Activated naive CD4-positive, alpha-beta T cell (primary cell): Measurements from ENCODE around the gene HOXB5.

Experiments
- DNase-seq, 4 experiments: peaks; one replicate each; lab custom pipeline; 2025; lab: John Stamatoyannopoulos, UW

Gene HOXB5

DNA sequence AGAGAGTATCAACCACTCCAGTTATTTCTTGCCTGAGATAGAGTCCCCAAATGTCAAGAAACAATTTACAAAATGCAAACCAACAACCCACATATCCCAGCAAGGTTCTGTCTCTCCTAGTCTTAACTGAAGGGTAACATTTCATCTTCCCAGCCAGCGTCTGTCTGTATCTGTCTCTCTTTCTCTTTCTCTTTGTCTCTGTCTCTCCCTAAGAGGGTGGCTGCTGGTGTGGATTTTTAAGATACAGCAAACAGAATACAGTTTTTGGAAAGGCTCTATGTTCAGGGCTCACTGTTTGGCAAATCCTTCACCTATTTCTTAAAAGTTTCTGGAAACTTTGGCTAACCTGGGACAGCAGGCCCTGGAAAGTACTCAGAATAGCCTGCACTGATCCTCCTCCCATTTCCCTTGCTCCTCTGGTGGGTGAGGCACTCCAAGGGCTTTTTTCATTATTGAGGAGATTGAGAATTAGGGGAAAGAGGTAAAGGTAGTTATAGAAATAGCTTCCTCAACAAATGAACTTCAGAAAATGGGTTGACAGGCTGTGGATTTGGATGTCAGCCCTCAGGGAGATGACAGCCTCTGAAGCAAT is 21.7 kb downstream of the HOXB5 start:
- no peak for DNase-seq

DNA sequence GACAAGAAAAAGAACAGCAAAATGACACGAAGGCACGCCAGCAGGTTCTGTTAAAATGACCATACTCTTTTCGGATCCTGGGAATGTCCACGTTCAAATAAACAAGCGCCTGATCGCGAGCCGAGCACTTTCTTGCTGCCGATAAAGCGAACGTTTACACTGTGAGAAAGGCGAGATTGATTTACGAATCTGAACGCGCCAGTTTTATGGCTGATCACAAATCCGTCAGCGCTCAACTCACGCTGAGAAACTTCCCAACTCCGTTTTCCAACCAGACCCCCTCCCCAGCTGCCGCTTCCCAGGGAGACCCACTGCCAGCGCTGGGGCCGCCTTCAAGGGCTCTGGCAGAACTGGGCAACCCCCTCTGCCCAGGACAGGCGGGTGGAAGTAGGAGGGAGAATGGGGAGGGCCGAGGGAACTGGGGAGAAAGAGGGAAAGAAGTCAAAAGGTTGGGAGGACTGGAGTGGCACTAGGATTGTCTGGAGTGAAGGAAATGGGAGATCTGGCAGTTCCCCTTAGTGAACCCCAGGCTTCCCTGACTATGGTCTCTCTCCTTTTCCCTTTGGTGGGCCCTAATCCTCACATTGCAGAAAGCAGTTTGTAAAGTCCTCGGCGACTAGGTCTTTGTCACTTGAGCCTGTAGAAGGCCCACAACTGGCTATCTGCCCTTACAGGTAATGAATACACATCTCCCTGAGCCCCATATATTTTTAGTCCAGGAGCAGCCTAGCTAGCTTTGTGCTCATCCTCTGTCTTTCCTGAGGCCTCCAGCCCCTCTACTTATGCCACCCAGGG is 22.4 kb downstream of the HOXB5 start:
- DNase-seq, result no peak

DNA sequence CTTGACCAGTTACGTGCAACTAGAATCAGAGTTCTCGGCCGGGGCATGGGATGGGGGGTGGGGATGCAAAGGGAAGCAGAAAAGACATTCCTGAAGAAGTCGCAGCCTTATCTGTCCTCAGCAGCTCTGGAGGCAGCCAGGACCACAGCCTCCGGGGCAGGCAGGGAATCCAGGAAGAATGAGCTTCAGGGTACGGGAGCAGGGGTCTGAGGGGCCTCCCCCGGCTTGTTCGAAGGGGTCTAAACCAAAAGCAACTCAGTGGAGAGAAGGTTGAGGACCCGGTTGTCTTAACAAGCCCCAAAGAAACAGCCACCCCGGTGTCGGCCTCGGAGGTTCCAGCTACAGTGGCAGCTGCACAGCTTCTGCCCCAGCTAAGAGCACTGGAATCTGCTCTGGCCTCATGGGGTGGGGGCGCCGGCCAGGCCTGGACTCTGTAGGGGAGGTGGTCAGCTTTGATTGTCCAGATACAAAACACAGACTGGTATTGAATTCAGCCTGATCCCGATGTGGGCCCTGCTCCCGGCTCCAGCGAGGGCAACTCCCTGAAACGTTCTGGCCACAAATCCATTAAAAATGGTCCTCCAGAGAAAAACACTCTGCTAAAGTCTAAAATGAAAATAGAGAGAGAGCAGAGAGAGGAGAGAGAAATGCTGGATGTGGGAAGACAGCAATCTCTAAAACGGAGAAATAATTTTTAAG is 23.1 kb downstream of the HOXB5 start:
- no peak for DNase-seq

DNA sequence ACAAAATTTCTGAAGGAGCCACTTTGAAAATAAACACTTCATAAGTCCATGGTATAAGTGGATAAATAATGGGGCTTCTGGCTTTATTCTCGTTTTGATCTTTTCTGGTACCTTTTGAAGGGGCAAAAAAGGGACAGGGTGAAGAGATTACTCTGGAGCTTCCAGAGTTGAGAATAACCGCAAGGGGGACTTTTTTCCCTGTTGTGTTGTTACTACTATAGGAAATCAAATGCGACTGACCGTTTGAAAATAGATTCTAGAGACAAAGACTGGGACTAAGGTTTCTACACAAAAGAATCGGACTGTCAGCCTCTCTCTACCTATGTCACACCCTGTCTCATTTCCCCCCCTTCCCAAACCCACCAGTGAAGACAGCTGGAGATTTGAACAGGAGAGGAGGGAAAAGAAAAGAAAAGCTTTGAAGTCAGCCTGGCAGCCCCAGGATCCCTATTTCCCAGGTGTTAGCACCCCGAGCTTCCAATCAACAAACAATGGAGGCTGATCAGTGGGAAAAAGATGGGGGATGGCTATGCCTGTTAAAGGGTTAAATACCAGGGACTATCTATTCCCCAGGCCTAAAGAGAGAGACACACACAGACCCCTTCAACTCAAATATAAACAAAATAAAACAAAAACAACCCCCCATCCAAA is 23.8 kb downstream of the HOXB5 start:
- DNase-seq, result no peak

DNA sequence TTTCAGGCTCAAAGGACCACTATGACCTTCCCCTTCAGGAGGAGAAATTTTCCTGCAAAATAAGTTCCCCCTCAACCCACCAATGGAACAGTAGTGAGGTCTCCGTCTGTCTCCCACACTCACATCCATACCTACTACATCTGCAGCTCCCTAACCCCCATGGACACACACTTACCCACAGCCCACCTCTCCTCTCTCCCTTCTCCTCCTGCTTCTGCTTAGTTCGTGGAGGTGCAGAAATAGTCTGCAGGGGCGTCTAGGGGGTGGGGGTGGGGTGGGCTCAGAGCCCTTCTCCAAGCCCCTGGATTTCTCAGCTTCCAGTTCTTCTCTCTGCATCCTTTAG is 24.4 kb downstream of the HOXB5 start:
- no peak for DNase-seq

DNA sequence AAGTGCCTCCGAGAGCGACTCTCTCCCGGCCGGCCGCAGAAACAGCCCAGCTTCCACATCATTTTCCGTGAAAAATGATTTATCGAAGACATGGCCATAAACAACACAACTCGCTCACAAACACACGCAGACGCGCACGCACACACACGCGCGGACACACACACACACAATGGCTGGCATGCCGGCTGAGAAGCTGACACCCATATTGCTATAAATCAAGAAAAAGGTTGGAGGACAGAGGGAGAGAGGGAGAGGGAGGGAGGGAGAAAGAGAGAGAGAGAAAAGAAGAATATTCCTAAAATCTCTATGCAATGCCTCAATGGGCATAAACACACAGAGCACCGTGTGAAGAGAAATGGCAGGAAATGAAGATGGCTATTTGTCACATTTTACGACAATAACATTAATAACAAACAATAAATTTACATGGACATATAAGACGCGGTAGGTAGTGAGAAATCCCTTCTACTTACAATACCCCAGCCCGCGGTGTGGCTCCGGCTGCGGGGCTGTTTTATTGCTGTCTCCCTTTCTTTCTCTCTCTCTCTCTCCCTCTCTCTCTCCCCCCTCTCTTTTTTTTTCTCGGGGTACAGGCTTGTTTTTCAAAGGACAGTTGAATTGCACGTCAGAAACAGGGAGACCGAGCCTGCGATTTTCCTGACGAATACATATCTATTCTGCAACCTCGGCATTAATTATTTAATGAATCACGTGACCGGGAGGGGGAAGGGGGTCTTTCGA is 24.9 kb downstream of the HOXB5 start:
- no peak for DNase-seq

DNA sequence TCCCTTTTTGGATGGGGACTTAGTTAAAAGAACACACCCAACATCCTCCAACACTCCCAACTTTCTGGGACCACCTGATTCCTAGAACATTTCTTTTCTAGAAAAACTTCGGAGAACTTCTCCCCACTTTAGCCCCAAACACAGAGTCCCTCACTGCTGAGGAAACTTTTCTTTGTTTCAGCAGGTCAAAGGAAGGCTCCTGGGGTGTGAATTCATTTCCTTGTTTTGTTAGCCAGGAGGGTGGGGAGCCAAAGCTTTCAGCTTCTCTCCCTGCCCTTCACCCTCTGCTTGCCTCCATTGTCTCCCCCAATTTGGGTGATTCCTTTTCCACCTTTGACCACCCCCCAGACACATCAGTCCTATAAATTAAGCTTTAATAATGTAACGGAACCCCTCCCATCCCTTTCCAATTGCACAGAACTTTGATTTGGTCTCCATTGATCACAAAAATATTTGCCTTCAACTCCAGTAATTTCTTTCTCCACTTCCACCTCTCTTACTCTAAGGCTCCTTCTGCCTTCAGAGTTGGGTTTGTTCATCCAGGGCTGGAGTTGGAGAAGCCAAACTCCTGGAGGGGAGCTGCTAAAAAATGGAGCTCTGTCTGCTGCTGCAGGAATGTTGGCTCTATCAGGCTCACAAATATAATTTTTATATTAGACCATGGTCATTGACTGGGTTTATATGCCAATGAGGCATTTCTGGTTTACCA is 25.8 kb downstream of the HOXB5 start:
- no peak for DNase-seq

DNA sequence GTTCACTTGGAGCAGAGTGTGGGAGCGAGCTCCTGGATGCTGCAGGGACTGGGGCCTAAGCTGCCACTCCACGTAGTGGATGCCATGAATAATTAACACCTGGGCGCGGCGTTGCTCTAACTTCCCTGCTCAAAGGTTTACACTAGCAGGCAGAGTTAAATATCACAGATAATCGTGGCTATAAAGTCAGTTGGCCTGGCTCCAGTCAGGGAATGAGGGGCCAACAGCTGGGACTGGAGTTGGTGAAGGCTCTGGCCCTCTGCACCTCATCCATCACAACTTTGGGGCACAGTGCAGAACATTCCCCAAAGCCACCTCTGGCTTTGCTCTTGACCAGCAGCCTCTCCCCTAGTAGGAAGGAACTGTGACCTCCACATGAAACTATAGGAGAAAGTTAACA is 26.4 kb downstream of the HOXB5 start:
- no peak for DNase-seq

DNA sequence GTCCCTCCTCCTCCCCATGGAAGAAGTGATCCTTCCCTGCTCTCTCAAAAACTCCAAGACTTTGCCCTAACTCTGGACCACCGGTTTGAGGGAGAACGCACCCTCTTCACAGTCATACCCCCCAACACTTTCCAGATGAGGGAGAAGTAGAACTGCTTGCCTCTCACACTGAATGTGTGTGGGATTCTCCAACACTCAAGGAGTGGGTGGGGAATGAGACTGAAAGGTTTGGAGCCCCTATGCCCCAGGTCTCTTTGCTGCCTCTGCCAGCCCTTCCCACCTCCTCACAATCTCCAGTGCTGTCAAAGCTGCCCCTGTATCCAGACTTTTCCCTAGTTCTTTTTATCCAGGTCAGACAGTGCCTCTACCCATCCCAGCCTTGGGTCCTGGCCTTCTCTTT is 26.9 kb downstream of the HOXB5 start:
- no peak for DNase-seq

DNA sequence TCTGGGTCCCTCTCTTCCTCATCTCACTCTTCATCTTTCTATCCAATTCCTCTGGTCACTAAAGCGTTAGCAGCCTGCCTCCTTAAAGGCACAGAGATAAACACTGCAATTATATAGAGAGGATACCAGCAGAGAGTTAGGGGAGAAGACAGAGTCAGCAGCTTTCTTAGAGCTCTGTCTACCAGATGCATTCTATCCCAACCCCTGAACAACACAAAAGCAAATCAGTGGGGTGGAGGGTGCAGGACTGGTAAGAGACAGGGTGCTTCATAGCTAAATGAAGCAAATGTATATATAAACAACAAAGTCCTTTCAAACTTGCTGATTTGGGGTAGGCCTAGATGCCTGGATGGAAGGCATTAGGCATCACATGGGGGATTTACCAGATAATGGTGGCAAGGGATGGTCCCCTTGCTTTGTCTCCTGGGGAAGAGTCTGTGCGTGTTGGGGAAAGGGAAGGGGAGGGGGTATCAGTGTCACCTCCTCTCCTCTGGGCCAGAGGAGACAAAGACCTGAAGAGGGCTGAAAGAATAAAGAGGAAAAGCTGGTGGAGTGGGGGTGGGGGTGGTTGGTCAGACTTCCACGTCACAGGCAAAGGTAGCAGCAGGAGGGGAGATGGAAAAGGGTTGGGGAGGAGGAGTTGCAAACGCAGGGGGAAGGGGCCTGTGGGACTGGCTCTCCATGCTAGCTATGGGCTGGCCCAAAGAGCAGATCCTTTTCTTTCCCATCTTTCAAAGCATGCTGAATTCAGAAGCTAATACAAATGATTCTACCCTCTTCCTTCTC is 27.5 kb downstream of the HOXB5 start:
- DNase-seq, result no peak

DNA sequence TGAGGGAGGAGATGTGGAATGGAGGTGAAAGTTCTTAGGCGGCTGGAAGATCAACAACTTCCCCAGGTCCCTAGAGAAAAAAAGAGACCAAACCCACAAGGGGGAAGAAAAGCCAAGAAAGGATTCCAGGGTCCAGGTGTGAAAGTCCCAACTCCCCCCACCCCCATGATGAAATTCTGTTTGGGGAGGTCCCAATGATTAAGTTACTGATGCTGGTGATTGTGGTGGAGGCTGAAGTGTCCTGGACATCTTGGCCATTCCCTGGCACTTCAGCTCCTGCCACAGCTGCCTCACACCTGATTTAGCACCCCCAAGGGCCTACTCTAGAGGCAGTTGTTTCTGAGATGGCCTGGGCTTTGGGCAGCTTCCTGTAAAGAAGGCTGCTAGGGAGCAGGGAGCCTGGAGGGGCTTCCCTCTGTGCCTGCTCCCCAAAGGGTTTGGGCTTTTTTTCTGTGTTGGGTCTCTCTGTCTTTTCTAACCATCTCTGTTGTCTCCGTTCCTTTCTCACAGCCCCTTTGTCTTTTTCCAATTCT is 28.5 kb downstream of the HOXB5 start:
- DNase-seq, result no peak

DNA sequence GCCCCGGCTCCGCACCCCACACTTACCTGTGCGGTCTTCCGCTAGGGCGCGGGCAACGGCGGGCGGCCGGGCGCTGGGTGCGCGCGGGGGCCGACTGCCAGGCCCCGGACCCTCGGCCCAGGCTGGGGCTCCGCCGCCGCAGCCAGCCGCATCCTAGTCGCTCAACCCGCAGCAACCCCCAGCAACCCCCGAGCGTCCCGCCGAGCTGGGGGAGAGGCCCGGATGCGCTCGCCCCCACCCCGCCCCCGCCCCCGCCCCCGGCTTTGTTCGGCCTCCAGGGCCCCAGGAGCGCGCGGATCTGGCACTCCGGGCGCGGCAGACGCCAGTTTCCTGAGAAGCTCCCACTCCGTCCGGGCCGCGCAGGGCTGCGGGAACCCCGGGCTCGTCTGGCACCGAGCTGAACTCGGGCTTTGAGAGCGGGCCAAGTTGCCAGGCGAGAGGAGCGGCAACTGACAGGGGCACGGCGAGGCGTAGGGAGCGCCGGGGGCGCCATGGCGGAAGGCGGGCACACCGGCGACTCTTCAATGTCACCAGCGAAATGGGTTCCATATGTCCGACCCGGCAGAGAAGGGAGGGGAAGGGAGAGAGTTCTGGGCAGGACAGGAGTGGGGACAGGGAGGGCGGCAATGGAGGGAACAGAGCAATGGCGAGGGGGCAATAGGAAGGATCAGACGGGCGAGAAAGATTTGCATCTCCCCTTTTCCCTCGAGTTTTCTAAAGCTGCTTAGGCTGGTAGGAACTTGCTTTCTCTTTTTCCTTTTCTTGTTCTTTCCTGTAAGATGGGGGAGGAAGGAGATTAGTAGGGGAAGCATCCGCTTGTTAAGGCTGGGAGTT is 29.2 kb downstream of the HOXB5 start:
- no peak for DNase-seq

DNA sequence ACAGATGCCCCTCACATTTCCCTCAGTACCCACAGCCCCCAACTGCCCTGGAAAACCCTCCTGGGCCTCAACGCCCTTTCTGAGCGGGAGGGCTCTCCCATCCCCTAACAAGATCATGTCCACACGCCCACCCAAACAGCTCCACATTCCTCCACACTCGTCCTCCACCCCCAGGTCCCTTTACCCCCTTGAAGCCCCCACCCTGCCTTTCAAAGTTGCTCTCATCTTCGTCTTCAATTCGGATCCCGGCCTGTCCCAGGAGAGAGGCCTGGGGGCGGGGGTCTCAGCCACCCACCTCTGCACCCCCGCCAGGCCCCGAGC is 29.8 kb downstream of the HOXB5 start:
- DNase-seq, result no peak

DNA sequence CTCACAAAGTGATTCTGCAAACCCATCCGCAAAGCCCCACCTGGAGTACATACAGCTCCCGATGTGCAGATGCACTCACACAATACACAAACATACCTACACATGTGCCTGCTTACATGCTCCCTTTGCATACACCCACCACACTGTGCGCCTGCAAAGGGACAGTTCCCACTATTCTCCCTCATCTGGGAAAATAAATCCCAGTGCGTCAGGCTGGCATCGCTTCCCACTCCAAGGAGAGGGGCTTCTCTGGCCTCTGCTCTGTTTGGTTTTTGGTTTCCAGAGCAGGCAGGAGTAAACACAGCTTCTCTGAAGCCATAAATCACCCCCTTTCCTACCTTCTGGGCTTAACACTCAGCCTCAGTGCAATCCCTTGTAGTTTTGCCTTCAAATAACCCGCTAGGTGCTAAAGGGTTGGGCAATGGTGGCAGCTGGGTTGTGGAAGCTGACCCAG is 30.2 kb downstream of the HOXB5 start:
- DNase-seq, result no peak

DNA sequence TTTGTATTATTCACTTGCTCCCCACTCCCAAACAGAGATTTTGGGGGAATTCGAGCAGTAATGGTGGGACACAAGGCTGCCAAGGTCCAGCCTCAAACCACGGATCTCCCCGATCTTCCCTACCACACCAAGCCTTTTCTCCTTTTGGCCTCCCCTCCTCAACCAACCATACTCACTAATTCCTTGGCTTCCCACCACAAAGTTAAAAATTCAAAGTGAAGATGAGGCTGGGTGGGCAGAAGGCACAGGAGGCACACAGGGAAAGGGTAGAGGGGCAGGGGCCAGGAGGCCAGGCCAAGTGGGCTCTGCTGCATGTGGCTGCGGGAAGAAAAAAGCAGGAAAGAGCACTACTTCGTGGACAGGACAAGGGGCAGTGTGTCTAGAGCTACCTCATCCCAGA is 30.6 kb downstream of the HOXB5 start:
- DNase-seq, result no peak

DNA sequence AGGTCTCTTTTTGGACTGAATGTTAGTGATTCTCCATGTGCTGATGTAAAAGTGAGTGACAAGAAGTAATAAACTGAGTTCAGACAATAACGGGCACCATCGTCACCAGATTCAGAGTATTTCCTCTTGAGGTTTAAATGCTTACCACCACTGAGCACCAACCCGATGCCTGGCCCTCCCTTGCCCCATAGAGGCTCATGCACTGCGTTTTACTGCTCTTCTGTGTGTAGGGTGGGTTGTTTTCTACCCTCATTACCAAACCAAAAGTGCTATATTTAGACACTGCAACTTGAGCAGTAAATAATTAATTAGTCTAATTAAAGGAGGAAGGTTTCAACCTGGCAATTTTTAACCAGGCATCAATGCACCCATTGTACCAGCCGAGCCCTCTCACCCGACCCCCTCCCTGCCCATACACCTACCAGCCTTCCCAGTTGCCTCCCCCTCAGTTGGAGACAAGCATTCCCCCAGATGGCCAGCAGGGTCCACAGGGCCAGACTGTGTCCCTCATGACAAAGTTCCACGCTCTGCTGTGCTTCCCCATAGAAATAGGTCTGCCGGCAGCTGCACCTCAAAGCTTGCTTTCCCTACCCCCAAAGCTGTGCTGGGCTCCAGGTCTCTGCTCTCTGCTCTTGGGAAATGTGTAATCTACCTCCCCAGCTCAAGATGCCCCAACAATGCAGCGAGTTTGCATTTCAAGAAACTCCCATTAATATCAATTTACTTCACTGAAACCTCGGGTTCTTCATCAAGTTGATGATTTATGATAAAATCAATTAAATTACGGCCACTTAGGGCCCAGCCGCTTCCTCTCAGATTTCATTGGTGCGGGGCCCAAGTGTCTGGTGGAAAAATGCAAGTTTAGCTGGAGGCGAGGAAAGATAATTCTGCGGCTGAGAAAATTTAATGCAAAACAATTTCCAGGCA is 31.4 kb downstream of the HOXB5 start:
- no peak for DNase-seq

DNA sequence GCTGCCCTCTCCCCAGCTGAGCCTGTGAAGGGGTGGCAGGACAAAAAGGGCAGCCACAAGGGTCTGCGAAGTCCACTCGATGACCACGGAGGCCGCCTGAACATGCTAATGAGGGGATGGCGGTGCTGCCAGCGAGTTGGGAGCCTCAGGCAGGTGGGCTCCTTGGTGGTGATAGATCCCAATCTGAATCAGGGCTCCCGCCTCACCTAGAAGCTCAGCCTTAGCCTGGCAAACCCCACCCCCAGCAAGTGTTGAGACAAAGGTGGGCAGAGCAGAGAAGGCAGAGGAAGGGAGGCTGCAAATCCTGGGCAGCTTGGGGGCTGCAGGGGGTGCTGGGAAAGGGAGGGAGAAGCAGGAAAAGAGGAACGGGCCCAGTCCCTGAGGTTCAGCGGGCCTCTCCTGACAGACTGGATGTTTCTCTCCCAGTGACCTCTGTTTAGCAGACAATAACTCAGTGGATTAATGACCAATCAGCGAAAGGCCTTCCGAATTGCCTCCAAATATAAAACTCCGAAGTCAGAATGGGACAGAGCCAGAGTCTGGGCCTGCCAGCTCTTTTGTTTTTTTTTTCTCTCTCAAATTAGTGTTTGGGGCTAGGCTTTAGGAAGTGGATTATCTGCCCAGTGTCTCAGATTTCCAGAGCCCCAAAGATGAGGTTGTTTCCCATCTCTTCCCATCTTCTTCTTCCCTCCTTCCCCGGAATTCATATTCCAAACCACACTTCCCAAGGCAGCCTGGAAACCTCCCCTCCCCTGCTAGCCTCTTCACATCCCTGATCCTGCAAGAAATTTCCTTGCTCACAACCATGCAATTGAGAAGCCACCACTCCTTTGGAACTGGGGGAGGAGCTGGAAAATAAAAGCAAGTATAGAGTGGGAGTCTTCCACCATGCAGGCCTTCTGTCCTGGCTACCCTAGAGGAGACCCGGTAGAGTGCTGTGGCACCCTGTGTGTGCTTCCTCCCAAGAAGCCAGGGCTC is 33.5 kb downstream of the HOXB5 start:
- DNase-seq, result no peak
